OCI-LY7 (cell line): ENCODE measurements around the gene TMEM247. TPM values are rescaled to one million over a fixed set of nuclear protein-coding genes. Genes with fewer than 3 reads are reported as not detected.

ENCODE experiments used
- BruUV-seq: library from RNA; stranded (reverse); fragments of 400-500 nt; replicated peaks from 2 replicates; lab custom pipeline; 2021; lab: Mats Ljungman, UMichigan
- CTCF ChIA-PET: fragments of 300-600 bp; sonication (Branson Sonifier 250); formaldehyde crosslinking; loops from one replicate; lab custom pipeline; 2022; ENCODE audit warnings: antibody characterized with exemption; ENCODE audit not compliant: unreplicated experiment; lab: Charles Lee
- POLR2A ChIA-PET: fragments of 300-600 bp; sonication (Branson Sonifier 250); formaldehyde crosslinking; loops from one replicate; lab custom pipeline; 2022; ENCODE audit warnings: antibody characterized with exemption; lab: Charles Lee
- DNase-seq: peaks from one replicate; pipeline ENCODE4 v3.0.0-alpha.2; 2015; ENCODE audit warnings: low spot score
- H2AFZ ChIP-seq: fragments of 200-600 bp; sonication (generic), shearing (Covaris generic); 2 replicates; pipeline ENCODE4 v1.6.1; 2014; ENCODE audit warnings: mild to moderate bottlenecking, antibody characterized with exemption, low read length, moderate library complexity
- H3K27ac ChIP-seq: fragments of 200-600 bp; sonication (generic); 2 replicates; pipeline ENCODE4 v1.5.1; 2014; ENCODE audit warnings: mixed run types, low read depth, mild to moderate bottlenecking, moderate library complexity, low read length, inconsistent platforms; ENCODE audit not compliant: poor library complexity, severe bottlenecking
- H3K36me3 ChIP-seq: fragments of 200-600 bp; sonication (generic); 2 replicates; pipeline ENCODE4 v1.6.1; 2014; ENCODE audit warnings: mild to moderate bottlenecking, antibody characterized with exemption, low read length, moderate library complexity, mixed read lengths; ENCODE audit not compliant: insufficient read depth
- H3K4me1 ChIP-seq: fragments of 200-600 bp; sonication (generic); 2 replicates; pipeline ENCODE4 v1.5.1; 2014; ENCODE audit warnings: mild to moderate bottlenecking, low read length; ENCODE audit not compliant: insufficient read depth, poor library complexity, severe bottlenecking
- H3K4me2 ChIP-seq: fragments of 200-600 bp; sonication (generic); 2 replicates; pipeline ENCODE4 v1.6.1; 2014; ENCODE audit warnings: mild to moderate bottlenecking, low read length
- H3K4me3 ChIP-seq: fragments of 200-600 bp; sonication (generic); 2 replicates; pipeline ENCODE4 v1.5.1; 2014; ENCODE audit warnings: mild to moderate bottlenecking, low read depth, low read length; ENCODE audit not compliant: poor library complexity, severe bottlenecking
- H3K79me2 ChIP-seq: fragments of 200-600 bp; sonication (generic); 2 replicates; pipeline ENCODE4 v1.6.1; 2016; ENCODE audit warnings: low read depth, mild to moderate bottlenecking, low read length, moderate library complexity, mixed read lengths; ENCODE audit not compliant: insufficient read depth
- H3K9me2 ChIP-seq: fragments of 200-600 bp; sonication (generic); 2 replicates; pipeline ENCODE4 v1.6.1; 2016; ENCODE audit warnings: mild to moderate bottlenecking, low read length, mixed read lengths; ENCODE audit not compliant: insufficient read depth
- H3K9me3 ChIP-seq: fragments of 200-600 bp; sonication (generic); 2 replicates; pipeline ENCODE4 v1.6.1; 2014; ENCODE audit warnings: mild to moderate bottlenecking, mixed run types, low read length, mixed read lengths
- H4K20me1 ChIP-seq: fragments of 200-600 bp; sonication (generic); 2 replicates; pipeline ENCODE4 v1.6.1; 2014; ENCODE audit warnings: mild to moderate bottlenecking, antibody characterized with exemption, low read length, moderate library complexity, mixed read lengths; ENCODE audit not compliant: insufficient read depth
- CTCF ChIP-seq: fragments of 200-600 bp; sonication (generic); conservative IDR thresholded peaks from 2 replicates; pipeline ENCODE4 v1.5.1; 2014; ENCODE audit warnings: mild to moderate bottlenecking, antibody characterized with exemption, low read length, moderate library complexity, mixed read lengths
- EZH2phosphoT487 ChIP-seq: fragments of 200-600 bp; sonication (generic); IDR thresholded peaks from 2 replicates; pipeline ENCODE4 v1.6.1; 2018; ENCODE audit warnings: low read depth, borderline replicate concordance, mild to moderate bottlenecking, mixed run types, antibody characterized with exemption, low read length, moderate library complexity, mixed read lengths
- intact Hi-C: fragments of 100-400 bp; cut with micrococcal nuclease; formaldehyde crosslinking; loops from one replicate; pipeline ENCODE4 v1.10.0; 2022; ENCODE audit not compliant: unreplicated experiment
- total RNA-seq, 2 experiments: library from RNA; depleted of rRNA in 1 of 2; stranded (reverse); fragments of >200 nt in 1 of 2; shearing (Covaris generic) in 1 of 2; gene quantifications; 2 replicates each; pipeline ENCODE4 v1.2.3, GENCODE V29; 2014 to 2022

Gene TMEM247
- total RNA-seq, 2 experiments from 2014 or later = not detected

GRCh38 chr2:46435796-46436360 lies 43.5 kb upstream of the TMEM247 start:
- no peaks in the 10 kb centered on the region for H3K9me3 ChIP-seq
- no peak overlapping the region for H3K4me3 ChIP-seq
- no peaks in the 10 kb centered on the region for H3K4me1 ChIP-seq
- intact Hi-C loops = no loop called here
- no peaks in the 10 kb centered on the region for H3K79me2 ChIP-seq
- H3K36me3 ChIP-seq = no peaks in the 10 kb centered on the region
- H3K9me2 ChIP-seq = peaks cover 4% of the 10 kb centered on the region; the same call in 1 of the 2 replicates
- H4K20me1 ChIP-seq = no peaks in the 10 kb centered on the region
- H3K27ac ChIP-seq = no peak overlapping the region
- ChIA-PET POLR2A (interaction anchor here (0.6 to 0.7 kb wide), 3 partner anchors 118 to 1237 kb away, joined by 3 to 6 read pairs (median 3); no protein-coding TSS in a partner anchor), CTCF (no interaction called here)
- DNase-seq = no peak
- H2AFZ ChIP-seq = no peak overlapping the region
- TF ChIP-seq CTCF (no peak), EZH2phosphoT487 (no peak)
- no peak overlapping the region for H3K4me2 ChIP-seq
- BruUV-seq = no TSS peak

- Histone ChIP-seq H3K4me3 (no peak overlapping the region), H3K9me3 (no peaks in the 10 kb centered on the region), H3K4me1 (no peaks in the 10 kb centered on the region), H4K20me1 (no peaks in the 10 kb centered on the region), H3K27ac (no peak overlapping the region), H3K9me2 (peaks cover 4% of the 10 kb centered on the region; the same call in 1 of the 2 replicates), H3K36me3 (no peaks in the 10 kb centered on the region), H2AFZ (no peak overlapping the region), H3K4me2 (no peak overlapping the region), H3K79me2 (no peaks in the 10 kb centered on the region)
- intact Hi-C loops = no loop called here
- POLR2A ChIA-PET = no interaction called here
- TF ChIP-seq CTCF (no peak), EZH2phosphoT487 (no peak)
- no peak for DNase-seq
- no TSS peak for BruUV-seq
- CTCF ChIA-PET = no interaction called here
Observed at GRCh38 chr2:46436800-46437199, 42.6 kb upstream of the TMEM247 start.

DNA sequence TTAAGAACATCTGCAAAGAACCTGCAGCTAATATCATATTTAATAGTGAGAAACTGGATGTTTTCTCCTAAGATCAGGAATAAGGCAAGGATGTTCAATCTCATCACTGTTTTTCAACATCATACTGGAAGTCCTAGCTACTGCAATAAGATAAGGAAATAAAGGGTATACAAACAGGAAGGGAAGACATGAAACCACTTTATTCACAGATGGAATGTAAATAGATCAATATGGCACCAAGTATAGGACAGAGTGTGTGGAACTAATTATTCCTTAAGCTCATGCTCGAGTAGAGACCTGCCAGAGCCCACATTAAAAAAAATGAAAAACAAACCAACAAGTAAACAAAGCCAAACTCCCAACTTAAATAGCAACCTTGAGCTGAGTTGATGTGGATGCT lies 41.3 kb upstream of the TMEM247 start:
- H3K4me1 ChIP-seq = no peaks in the 10 kb centered on the region
- no TSS peak for BruUV-seq
- peaks cover 4% of the 10 kb centered on the region; the same call in 1 of the 2 replicates for H3K9me2 ChIP-seq
- intact Hi-C loops = no loop called here
- no peak overlapping the region for H3K4me2 ChIP-seq
- no peaks in the 10 kb centered on the region for H4K20me1 ChIP-seq
- H3K4me3 ChIP-seq = no peak overlapping the region
- no peak overlapping the region for H2AFZ ChIP-seq
- no peak overlapping the region for H3K27ac ChIP-seq
- ChIA-PET POLR2A (interaction anchor here (1.0 to 1.1 kb wide), 2 partner anchors 8 to 218 kb away, joined by 3 read pairs; no protein-coding TSS in a partner anchor), CTCF (no interaction called here)
- no peak for DNase-seq
- H3K79me2 ChIP-seq = no peaks in the 10 kb centered on the region
- no peaks in the 10 kb centered on the region for H3K36me3 ChIP-seq
- no peak for TF ChIP-seq EZH2phosphoT487
- no peaks in the 10 kb centered on the region for H3K9me3 ChIP-seq
